ENCODE results near the gene C3orf49.
A peak's percentile ranks its signal among the peaks of the same experiment; 100 is the strongest.

C3orf49 gene, protein sequence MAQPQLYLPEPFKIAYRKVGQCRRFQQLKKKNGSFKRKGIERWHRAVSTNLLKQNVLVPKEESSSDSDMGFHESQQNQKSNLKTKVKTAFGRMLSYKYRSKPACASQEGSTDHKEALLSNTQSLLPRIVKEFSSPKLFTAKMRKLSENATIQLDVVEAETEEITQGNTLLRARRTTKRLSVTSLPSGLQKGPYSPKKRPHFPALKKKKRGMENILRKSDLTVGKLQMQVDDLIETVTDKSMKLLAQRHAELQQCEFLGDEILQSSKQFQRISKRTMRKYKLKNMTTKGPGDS

DNA sequence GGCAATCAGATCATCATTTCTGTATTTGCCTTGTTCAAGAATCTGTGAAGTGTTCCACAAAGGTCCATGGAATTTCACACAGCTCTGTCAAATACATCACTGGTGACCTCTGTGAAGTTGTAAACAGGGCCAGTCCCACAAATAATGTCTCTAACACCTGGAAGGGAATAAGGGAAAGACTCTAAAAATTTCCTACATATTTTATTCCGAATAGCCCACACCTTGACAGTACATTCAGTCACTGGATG is at the start of gene C3orf49:
Gene C3orf49 (plus strand): TSS at position 149 of the 248 bp plus-strand sequence. CDS start 173 bp downstream, outside the sequence.
- Histone ChIP-seq H3K36me3 (no peaks in the 10 kb centered on the region), H3K4me3 (no peak within 1 kb of the TSS), H3K9me3 (no peaks in the 10 kb centered on the region), H3K27ac (no peak within 1 kb of the TSS), H3K4me1 (no peaks in the 10 kb centered on the region), H3K27me3 (no peaks in the 10 kb centered on the region)
- no peak for DNase-seq
- intact Hi-C loops (cut with DNase I; ENCODE audit: low total_unique reads): loop anchor here (5.0 to 10.0 kb wide), 2 partner anchors 467 to 1194 kb away; no protein-coding TSS in a partner anchor
- TF ChIP-seq, protein P1, sequence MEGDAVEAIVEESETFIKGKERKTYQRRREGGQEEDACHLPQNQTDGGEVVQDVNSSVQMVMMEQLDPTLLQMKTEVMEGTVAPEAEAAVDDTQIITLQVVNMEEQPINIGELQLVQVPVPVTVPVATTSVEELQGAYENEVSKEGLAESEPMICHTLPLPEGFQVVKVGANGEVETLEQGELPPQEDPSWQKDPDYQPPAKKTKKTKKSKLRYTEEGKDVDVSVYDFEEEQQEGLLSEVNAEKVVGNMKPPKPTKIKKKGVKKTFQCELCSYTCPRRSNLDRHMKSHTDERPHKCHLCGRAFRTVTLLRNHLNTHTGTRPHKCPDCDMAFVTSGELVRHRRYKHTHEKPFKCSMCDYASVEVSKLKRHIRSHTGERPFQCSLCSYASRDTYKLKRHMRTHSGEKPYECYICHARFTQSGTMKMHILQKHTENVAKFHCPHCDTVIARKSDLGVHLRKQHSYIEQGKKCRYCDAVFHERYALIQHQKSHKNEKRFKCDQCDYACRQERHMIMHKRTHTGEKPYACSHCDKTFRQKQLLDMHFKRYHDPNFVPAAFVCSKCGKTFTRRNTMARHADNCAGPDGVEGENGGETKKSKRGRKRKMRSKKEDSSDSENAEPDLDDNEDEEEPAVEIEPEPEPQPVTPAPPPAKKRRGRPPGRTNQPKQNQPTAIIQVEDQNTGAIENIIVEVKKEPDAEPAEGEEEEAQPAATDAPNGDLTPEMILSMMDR (IDR thresholded peaks at IDR 0.05): no peak

GRCh38 chr3:63774781-63775180 is 44.3 kb upstream of the C3orf49 start:
- intact Hi-C loops (cut with DNase I; ENCODE audit: low total_unique reads): no loop called here

DNA sequence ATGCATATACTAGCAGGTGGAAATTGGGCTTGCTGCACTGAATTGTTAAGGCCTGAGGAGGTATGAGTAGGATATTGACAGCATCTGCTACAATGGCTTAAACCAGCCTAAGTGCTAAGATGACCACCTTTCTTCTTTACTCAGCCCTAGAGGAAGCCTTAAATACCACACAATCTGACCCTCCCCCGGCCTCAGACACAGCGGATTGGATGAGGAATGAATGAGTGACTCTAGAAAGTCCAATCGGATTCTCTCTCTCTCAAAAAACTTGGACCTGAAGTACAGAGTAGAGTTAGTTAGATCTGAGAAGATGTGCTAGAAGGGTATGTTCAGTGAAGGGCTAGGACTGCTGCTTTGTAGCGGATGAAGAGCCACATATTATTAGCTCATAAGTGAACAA is 39.9 kb upstream of the C3orf49 start:
- Histone ChIP-seq H3K9me3 (no peaks in the 10 kb centered on the region), H3K36me3 (no peaks in the 10 kb centered on the region), H3K27me3 (no peaks in the 10 kb centered on the region), H3K4me3 (no peak overlapping the region), H3K27ac (no peak overlapping the region), H3K4me1 (no peaks in the 10 kb centered on the region)
- TF ChIP-seq, protein P1 (IDR thresholded peaks at IDR 0.05): no peak
- intact Hi-C loops (cut with DNase I; ENCODE audit: low total_unique reads): no loop called here
- DNase-seq: no peak

More at GRCh38 chr3:63774781-63775180, 44.3 kb upstream of the C3orf49 start:
- H3K27ac ChIP-seq: no peak overlapping the region
- no peak for DNase-seq
- no peaks in the 10 kb centered on the region for H3K27me3 ChIP-seq
- no peak overlapping the region for H3K4me3 ChIP-seq
- no peaks in the 10 kb centered on the region for H3K9me3 ChIP-seq
- no peaks in the 10 kb centered on the region for H3K4me1 ChIP-seq
- H3K36me3 ChIP-seq: no peaks in the 10 kb centered on the region
- TF ChIP-seq, protein P1 (IDR thresholded peaks at IDR 0.05): no peak

DNA sequence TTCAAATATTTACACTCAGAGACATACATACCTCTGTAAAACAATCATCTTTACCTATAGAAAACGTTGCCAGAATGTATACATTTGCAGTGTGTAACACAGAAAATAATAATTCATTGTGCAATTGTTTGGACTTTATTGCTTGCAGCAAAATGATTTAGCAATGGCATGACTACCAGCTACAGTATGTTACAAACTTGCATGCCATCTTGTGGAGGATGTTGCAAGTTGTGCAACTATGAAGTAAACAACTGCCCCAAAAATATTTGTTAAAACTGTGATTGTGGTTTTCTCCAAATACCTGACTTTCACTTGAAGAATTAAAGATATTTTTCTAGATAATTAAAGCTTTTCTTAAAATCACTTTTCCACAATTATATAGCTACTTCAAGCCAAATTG is 27.1 kb upstream of the C3orf49 start:
- H3K27ac ChIP-seq: no peak overlapping the region
- no peak for DNase-seq
- H3K4me3 ChIP-seq: no peak overlapping the region
- intact Hi-C loops (cut with DNase I; ENCODE audit: low total_unique reads): no loop called here
- H3K9me3 ChIP-seq: no peaks in the 10 kb centered on the region
- TF ChIP-seq, protein P1 (IDR thresholded peaks at IDR 0.05): peak in 1 of 2 experiments; percentile 6
- no peaks in the 10 kb centered on the region for H3K36me3 ChIP-seq
- no peaks in the 10 kb centered on the region for H3K4me1 ChIP-seq
- H3K27me3 ChIP-seq: no peaks in the 10 kb centered on the region

DNA sequence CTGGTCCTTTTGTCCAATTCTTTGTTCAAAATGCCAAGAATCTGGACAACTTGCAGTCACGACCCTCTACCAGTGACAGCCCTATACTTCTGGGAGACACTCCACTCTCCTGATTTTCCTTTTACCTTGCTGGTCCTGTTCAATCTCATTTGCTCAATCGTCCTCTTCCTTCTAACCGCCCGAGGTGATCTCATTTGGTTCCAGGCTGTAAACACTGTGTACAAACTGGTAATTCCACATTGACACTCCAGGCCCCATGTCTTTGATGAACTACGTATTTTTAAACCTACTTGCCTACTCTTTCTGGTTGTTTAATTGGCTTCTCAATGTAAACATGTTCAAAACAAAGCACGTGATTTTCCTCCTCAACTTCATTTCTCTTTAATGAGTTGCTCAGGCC is 23.7 kb upstream of the C3orf49 start:
- DNase-seq: no peak
- H3K27me3 ChIP-seq: no peaks in the 10 kb centered on the region
- no peak overlapping the region for H3K4me3 ChIP-seq
- H3K36me3 ChIP-seq: no peaks in the 10 kb centered on the region
- H3K27ac ChIP-seq: no peak overlapping the region
- TF ChIP-seq, protein P1 (IDR thresholded peaks at IDR 0.05): no peak
- intact Hi-C loops (cut with DNase I; ENCODE audit: low total_unique reads): no loop called here
- H3K9me3 ChIP-seq: no peaks in the 10 kb centered on the region
- H3K4me1 ChIP-seq: no peaks in the 10 kb centered on the region

DNA sequence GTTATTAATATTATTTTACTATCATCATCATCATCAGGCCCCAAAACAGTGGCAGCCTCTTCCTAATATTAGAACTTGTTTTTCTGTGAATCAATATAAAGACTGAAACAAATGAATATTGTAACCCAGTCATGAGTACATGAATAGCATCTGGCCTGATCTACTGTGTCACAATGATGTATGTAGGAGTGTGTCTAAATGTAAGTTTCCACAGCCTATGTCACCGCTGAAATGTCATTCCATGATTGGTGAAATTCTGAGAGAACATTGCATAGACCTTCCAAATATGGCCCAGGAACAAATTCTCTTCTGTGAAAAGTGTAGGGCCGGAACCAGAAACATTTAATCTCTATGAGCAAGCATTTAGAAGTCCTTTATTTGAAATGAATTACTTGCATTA is 20.6 kb upstream of the C3orf49 start:
- TF ChIP-seq, protein P1 (IDR thresholded peaks at IDR 0.05): no peak
- H3K27me3 ChIP-seq: no peaks in the 10 kb centered on the region

More for the DNA sequence above, 20.6 kb upstream of the C3orf49 start:
- DNase-seq: no peak
- H3K36me3 ChIP-seq: no peaks in the 10 kb centered on the region
- H3K4me1 ChIP-seq: no peaks in the 10 kb centered on the region
- no peaks in the 10 kb centered on the region for H3K9me3 ChIP-seq
- no peak overlapping the region for H3K4me3 ChIP-seq
- intact Hi-C loops (cut with DNase I; ENCODE audit: low total_unique reads): no loop called here
- H3K27ac ChIP-seq: no peak overlapping the region

Data from tibial artery (tissue), 4 donors.